GM18499 (cell line): Measurements from ENCODE around the gene SNURF.
"Not testable (repeated sequence)": the region's sequence is repeated elsewhere in the genome, so short reads cannot be mapped to it uniquely, and the experiment has no call there.

ENCODE experiments used
- ATAC-seq: cut with Tn5 transposase; IDR thresholded peaks from one replicate; pipeline ENCODE4 v1.9.1; 2021; ENCODE audit warnings: moderate number of reproducible peaks; ENCODE audit not compliant: insufficient read depth, unreplicated experiment

SNURF gene, protein sequence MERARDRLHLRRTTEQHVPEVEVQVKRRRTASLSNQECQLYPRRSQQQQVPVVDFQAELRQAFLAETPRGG

GRCh38 chr15:24954783-24955530 lies at the start of gene SNURF, which contains the start of gene SNRPN:
SNURF (plus strand) TSS chr15:24954987; CDS start chr15:24955049, 62 bp downstream.
SNRPN (plus strand) TSS chr15:24954987; CDS start chr15:24974454, 19,467 bp downstream.
- ATAC-seq: no peak

DNA sequence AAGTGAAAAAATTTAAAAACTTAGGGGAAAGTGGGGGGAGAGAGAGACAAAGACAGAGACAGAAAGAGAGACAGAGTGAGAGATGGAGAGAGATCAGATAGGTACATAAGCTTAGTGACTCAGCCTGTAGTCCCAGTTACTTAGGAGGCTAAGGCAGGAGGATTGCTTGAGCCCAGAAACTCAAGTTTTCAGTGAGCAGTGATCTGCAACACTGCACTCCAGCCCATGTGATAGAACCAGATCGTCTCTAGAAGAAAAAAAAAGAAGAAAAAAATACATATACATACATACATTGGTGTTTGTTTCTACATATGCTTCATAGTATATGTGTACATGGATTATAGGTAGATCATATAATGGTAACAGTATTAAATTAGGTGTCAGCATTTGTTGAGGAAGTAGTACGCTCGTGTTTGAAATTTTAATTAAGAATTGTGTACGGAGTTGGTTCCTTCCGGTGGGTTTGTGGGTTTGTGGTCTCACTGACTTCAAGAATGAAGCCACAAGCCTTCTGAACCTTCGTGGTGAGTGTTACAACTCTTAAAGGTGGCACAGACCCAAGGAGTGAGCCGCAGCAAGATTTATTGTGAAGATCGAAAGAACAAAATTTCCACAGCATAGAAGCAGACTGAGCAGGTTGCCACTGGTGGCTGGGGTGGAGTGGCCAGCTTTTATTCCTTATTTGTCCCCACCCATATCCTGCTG lies 38.3 kb upstream of the SNURF start:
- no peak for ATAC-seq

GRCh38 chr15:24917431-24917830 lies 37.4 kb upstream of the SNURF start:
- no peak for ATAC-seq

DNA sequence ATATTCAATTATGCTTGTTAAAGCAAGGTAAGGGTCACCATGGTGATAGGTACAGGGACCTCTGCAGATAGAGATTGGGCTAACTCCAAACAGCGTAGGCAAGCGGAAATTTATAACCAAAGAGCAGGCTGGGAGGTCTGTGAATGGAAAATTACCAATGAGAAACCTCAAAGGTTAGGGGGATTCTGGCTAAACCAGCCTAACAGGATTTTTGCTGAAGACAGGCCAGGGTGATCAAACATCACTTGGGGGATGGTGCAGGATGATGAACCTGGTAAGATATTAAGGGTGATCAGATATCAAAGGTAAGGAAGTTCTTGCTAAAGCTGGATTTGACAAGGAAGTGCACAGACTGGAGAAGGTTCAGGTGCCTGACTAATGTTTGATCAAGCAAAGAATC lies 35.3 kb upstream of the SNURF start:
- no peak for ATAC-seq

GRCh38 chr15:24922781-24923180 lies 32.0 kb upstream of the SNURF start:
- ATAC-seq: not testable (repeated sequence)

DNA sequence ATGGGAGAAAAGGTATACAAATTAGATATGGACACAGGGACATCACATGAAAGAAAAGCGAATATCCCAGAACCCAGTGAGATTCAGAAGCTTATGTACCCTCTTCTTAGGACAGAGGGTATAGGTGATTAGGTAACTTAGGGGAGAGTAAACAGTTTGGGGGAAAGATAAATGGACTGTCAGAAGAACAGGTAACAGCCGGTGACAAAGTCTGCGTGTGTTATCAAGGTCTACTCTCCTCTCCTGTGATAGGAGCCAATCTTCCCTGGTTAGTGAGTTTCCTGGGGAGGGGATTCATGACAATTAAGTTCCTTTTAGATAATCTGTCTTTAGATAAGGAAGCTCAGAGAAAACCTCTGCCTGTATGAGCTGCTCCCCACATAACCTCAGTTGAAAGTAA lies 30.6 kb upstream of the SNURF start:
- no peak for ATAC-seq

DNA sequence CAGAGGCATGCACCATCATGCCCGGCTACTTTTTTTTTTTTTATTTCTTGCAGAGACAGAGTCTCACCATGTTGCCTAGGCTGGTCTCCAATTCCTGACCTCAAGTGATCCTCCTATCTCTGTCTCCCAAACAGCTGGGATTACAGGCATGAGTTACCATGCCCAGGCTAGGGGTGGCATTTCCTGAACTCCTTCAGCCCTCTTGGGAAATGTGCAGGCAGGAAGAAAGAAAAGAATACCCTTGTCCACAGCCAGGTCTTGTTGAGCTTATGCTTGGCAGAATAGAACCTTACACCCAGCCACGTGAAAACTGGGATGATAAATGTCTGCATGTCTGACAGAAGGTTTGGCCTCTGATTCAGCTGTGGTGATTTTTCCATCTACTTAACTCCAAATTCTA lies 30.2 kb upstream of the SNURF start:
- ATAC-seq: no peak

- ATAC-seq: not testable (repeated sequence)
Measured at GRCh38 chr15:24931874-24932732, 22.7 kb upstream of the SNURF start.

DNA sequence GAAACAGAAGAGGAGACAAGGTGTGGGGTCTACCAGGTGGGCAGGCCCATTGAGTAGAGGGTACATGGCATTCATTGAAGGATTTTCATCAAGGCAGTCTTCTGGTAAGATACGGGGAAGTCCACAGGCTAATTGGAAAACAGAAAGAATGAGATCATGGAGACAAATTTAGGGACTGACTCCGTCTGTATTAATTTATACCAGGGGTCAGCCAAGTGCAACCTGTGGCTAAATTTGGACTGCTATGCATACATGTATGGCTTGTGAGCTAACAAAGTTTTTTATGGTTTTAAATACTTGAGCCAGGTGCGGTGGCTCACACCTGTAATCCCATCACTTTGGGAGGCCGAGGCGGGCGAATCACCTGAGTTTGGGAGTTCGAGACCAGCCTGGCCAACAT lies 21.1 kb upstream of the SNURF start:
- ATAC-seq: no peak

- not testable (repeated sequence) for ATAC-seq
Measured at GRCh38 chr15:24938224-24938623, 16.6 kb upstream of the SNURF start.

- no peak for ATAC-seq
Measured at GRCh38 chr15:24940236-24940635, 14.6 kb upstream of the SNURF start.

DNA sequence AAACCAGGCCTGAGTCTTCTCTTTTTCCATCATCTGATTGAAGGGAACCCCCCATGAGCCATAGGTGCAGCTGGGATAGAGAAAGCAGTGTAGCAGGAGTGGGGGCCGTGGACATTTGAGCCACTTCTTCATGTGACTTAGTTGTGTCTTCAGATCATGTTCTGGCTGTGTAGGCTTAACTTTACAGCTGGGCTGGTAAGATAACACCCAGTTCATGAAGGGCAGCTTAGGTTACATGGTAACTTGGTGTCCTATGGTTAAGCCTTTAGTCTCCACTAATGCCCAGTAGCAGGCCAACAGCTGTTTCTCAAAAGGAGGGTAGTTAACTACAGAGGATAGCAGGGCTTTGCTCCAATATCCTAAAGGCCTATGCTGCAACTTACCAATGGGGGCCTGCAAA lies 11.4 kb upstream of the SNURF start:
- no peak for ATAC-seq

- no peak for ATAC-seq
Measured at GRCh38 chr15:24944954-24945353, 9.8 kb upstream of the SNURF start.

DNA sequence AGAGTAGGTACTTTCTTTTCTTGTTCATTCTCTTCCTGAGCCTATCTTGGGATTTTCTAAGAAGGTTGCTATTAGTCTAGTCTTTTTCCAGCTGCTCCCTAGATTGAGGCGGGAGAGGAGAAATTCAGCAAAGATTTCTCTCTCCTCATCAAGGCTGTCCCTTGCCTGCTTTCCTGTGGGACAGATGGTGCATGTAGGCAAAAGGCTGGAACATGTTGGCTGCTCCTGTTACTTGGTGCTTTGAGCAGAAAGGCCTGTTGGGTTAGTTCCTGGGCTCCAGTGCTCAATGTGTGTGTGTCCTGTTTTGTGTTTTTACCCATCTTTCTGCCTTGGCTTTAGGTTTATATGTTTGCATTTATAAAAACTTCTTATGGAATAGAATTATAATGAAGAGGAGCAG lies 9.1 kb upstream of the SNURF start:
- no peak for ATAC-seq

DNA sequence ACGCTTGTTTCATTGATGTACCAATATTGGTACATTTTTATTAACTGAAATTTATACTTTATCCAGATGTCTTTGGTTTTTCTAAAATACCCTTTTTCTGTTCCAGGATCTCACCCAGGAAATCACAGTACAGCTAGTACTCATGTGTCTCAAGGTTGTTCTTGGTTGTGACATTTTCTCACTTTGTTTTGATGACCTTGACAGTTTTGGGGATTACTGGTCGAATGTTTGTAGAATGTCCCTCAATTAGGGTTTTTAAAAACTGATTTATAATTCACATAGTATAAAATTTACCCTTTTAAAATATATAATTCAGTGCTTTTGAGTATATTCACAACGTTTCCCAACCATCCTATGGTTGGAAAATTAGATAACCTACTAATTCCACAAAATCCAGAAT lies 6.3 kb upstream of the SNURF start:
- ATAC-seq: no peak

DNA sequence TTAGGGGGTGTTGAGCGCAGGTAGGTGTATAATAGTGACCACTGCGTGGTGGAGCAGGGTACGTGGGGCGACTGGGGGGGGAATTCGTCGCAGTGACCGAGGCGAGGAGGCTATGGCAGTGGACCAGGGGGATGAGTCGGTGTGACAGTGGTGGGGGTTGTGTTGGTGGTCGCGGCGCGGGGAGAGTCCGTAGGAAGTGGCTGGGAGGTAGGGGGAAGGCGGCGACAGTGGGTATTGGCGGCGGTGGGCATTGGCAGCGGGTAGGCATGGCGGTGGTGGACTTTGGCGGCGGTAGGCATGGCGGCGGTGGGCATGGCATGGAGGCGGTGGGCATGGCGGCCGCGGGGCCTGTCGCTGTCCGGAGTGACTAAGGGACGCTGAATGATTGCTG lies 739 bp downstream of the SNURF start:
- no peak for ATAC-seq

GRCh38 chr15:24956111-24956838 lies 1.5 kb downstream of the SNURF start:
- ATAC-seq: no peak

DNA sequence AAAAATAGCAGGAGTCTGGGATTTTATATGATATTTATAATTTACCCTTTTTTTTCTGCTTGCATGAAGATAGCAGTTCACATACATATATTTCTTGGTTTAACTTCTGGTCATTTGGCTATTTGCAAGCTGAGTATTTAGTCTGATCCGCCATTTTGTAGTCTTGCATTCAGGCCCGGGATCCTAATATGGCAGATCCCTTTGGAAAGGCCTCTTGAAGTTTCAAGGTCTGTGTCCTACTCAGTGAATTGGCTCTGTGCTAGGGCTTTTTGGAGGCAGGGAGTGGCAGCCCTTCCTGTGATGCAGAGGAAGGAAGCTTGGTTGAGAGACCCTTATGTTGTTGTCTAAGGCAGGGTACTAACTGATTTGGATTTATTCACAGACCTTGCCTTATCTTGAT lies 2.9 kb downstream of the SNURF start:
- no peak for ATAC-seq

DNA sequence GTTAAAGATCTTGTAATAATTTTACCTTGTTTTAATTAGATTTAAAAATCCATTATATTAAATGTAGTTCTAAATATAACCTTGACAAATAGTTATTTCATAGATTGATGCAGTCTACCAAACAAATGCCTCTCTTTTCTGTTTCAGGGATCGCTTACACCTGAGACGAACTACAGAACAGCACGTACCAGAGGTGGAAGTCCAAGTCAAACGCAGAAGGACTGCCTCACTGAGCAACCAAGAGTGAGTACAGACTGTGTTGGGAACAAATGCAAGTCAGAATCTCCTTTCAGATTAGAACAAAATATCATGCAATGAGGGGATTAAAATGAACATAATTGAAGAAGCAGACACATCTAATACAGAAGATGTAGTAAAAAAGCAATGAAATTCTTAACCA lies 7.2 kb downstream of the SNURF start:
- no peak for ATAC-seq

- no peak for ATAC-seq
Measured at GRCh38 chr15:24962880-24963279, 8.1 kb downstream of the SNURF start.
